GM12878 (cell line): ENCODE measurements around the gene LTB4R2. TPM values are rescaled to one million over a fixed set of nuclear protein-coding genes. Genes with fewer than 3 reads are reported as not detected.

Source experiments
- ATAC-seq: fragments of 200-7000 bp; cut with Tn5 transposase; 3 replicates; pipeline ENCODE4 v1.9.1; 2020; ENCODE audit warnings: mild to moderate bottlenecking, moderate library complexity
- BruUV-seq: library from RNA; stranded (reverse); fragments of 400-500 nt; replicated peaks from 2 replicates; lab custom pipeline; 2021; lab: Mats Ljungman, UMichigan
- CTCF ChIA-PET: fragments of 300-600 bp; sonication (Branson Sonifier 250); formaldehyde crosslinking; extraction: SDS; loops from one replicate; lab custom pipeline; 2021; ENCODE audit warnings: inconsistent platforms; lab: Yijun Ruan, JAX
- POLR2A ChIA-PET: fragments of 350-600 bp; formaldehyde crosslinking; extraction: SDS; loops from one replicate; lab custom pipeline; 2021; ENCODE audit warnings: inconsistent platforms; lab: Charles Lee
- RAD21 ChIA-PET: fragments of 300-600 bp; sonication (Branson Sonifier 250); formaldehyde crosslinking; loops from one replicate; lab custom pipeline; 2023; ENCODE audit warnings: antibody characterized with exemption; ENCODE audit not compliant: unreplicated experiment; lab: Charles Lee
- SMC1A ChIA-PET: fragments of 300-600 bp; sonication (Branson Sonifier 250); formaldehyde crosslinking; loops from one replicate; lab custom pipeline; 2023; ENCODE audit not compliant: unreplicated experiment, uncharacterized antibody; lab: Charles Lee
- DNase-seq: peaks from one replicate; pipeline ENCODE4 v3.0.0-alpha.2; 2011; ENCODE audit warnings: low read depth, low spot score
- FAIRE-seq: peaks from 3 replicates; lab custom pipeline; 2011; peaks lifted over from hg19 to GRCh38; lab: Jason Lieb, UNC
- H2AFZ ChIP-seq: 2 replicates; pipeline ENCODE4 v1.6.0; 2011; ENCODE audit warnings: low read depth, low read length, control low read depth; ENCODE audit not compliant: control insufficient read depth
- H3K27ac ChIP-seq: 2 replicates; pipeline ENCODE4 v1.5.1; 2011; ENCODE audit warnings: control low read depth; ENCODE audit not compliant: control insufficient read depth, insufficient read depth
- H3K27me3 ChIP-seq, 2 experiments: replicated peaks in 1 of 2; 2 replicates each; pipeline versions ENCODE4 v1.6.0 to v1.6.1; 2011; ENCODE audit warnings: low read length in 1 of 2; ENCODE audit not compliant: control insufficient read depth in 2 of 2, insufficient read depth in 2 of 2
- H3K36me3 ChIP-seq, 2 experiments: 2 replicates each; pipeline ENCODE4 v1.5.1; 2011; ENCODE audit warnings: low read length in 1 of 2; ENCODE audit not compliant: control insufficient read depth in 2 of 2, insufficient read depth in 2 of 2
- H3K4me1 ChIP-seq: 2 replicates; pipeline ENCODE4 v1.6.1; 2011; ENCODE audit warnings: mild to moderate bottlenecking, low read length, moderate library complexity, mixed read lengths; ENCODE audit not compliant: control insufficient read depth, insufficient read depth
- H3K4me2 ChIP-seq: 2 replicates; pipeline ENCODE4 v1.6.0; 2011; ENCODE audit warnings: control low read depth; ENCODE audit not compliant: control insufficient read depth, insufficient read depth
- H3K4me3 ChIP-seq: fragments of 200-600 bp; sonication (generic); 2 replicates; pipeline ENCODE4 v1.5.1; 2016
- H3K79me2 ChIP-seq: 2 replicates; pipeline ENCODE4 v1.6.0; 2011; ENCODE audit warnings: low read length; ENCODE audit not compliant: control insufficient read depth, insufficient read depth
- H3K9ac ChIP-seq: 2 replicates; pipeline ENCODE4 v1.8.0; 2011; ENCODE audit warnings: low read length, control low read depth, mixed read lengths; ENCODE audit not compliant: control insufficient read depth, insufficient read depth
- H3K9me3 ChIP-seq: replicated peaks from 3 replicates; pipeline ENCODE4 v1.5.1; 2011; ENCODE audit warnings: mild to moderate bottlenecking, low read length; ENCODE audit not compliant: control insufficient read depth, insufficient read depth
- H4K20me1 ChIP-seq: 2 replicates; pipeline ENCODE4 v1.6.0; 2011; ENCODE audit not compliant: control insufficient read depth, insufficient read depth
- EGR1 ChIP-seq, 2 experiments: IDR thresholded peaks; 1 replicate in 1 of 2; 2 replicates in 1 of 2; pipeline ENCODE4 v1.6.1; 2011 to 2012; ENCODE audit warnings: low read depth in 2 of 2, low read length in 2 of 2, borderline replicate concordance in 1 of 2, mild to moderate bottlenecking in 1 of 2, moderate library complexity in 1 of 2
- FOXM1 ChIP-seq: IDR thresholded peaks from 2 replicates; pipeline ENCODE4 v1.6.1; 2012; ENCODE audit warnings: low read depth, mild to moderate bottlenecking, inconsistent platforms, low read length, moderate library complexity
- IRF5 ChIP-seq: fragments of 450-650 bp; IDR thresholded peaks from 2 replicates; pipeline ENCODE4 v1.6.1; 2017; ENCODE audit warnings: borderline replicate concordance
- KDM1A ChIP-seq: fragments of 200-600 bp; sonication (generic); IDR thresholded peaks from 2 replicates; pipeline ENCODE4 v1.6.1; 2016; ENCODE audit warnings: borderline replicate concordance
- MTA3 ChIP-seq: IDR thresholded peaks from 2 replicates; pipeline ENCODE4 v1.6.1; 2012; ENCODE audit warnings: low read length, inconsistent platforms, borderline replicate concordance
- NFYA ChIP-seq: IDR thresholded peaks from 2 replicates; pipeline ENCODE4 v1.6.1; 2011; ENCODE audit warnings: low read depth, mild to moderate bottlenecking, low read length, improper control_type of control experiment, borderline replicate concordance
- TCF3 ChIP-seq: IDR thresholded peaks from 2 replicates; pipeline ENCODE4 v1.6.1; 2012; ENCODE audit warnings: low read depth, mild to moderate bottlenecking, low read length, borderline replicate concordance; ENCODE audit not compliant: insufficient read depth
- ZNF687 ChIP-seq: fragments of 450-650 bp; IDR thresholded peaks from 2 replicates; pipeline ENCODE4 v1.6.1; 2017; ENCODE audit warnings: mild to moderate bottlenecking, moderate library complexity
- WGBS: methylation state at CpG from one replicate; pipeline ENCODE4 v1.1.6; 2016; ENCODE audit warnings: low lambda C conversion rate; ENCODE audit not compliant: insufficient replicate concordance, insufficient coverage; ENCODE audit errors: missing lambda C conversion rate; 5-methylcytosine and 5-hydroxymethylcytosine counted together
- in situ Hi-C: fragments of 300-500 bp; cut with MboI; formaldehyde crosslinking; loops from 9 replicates; pipeline ENCODE4 v1.14.3; 2018; ENCODE audit warnings: mixed read lengths
- intact Hi-C: fragments of 100-400 bp; cut with micrococcal nuclease; formaldehyde crosslinking; loops from one replicate; pipeline ENCODE4 v1.14.2; 2022; ENCODE audit not compliant: unreplicated experiment
- polyA plus RNA-seq, 11 experiments: library from polyadenylated mRNA; depleted of rRNA in 4 of 11; unstranded in 6 of 11; stranded (reverse) in 5 of 11; fragments of >200 nt; fragmentation: Nextera tagmentation in 4 of 11; fragmentation: Illumina TruSeq in 1 of 11; extraction: Ambion mirVana in 4 of 11; extraction: Trizol in 1 of 11; gene quantifications; 1 replicate in 1 of 11; 2 replicates in 10 of 11; pipeline versions ENCODE4 v1.2.1 to v1.2.3, GENCODE V29; 2011 to 2016; ENCODE audit warnings: inconsistent platforms in 2 of 11, missing spikeins in 2 of 11, low read depth in 1 of 11
- total RNA-seq, 4 experiments: library from RNA; depleted of rRNA in 3 of 4; stranded (reverse); fragments of >200 nt in 3 of 4; fragmentation: Illumina TruSeq in 1 of 4; extraction: Trizol in 1 of 4; gene quantifications; 2 replicates each; pipeline versions ENCODE4 v1.2.1 to v1.2.3, GENCODE V29; 2013 to 2021

The LTB4R2 gene
- total and polyA plus RNA-seq, 10 of the 15 experiments (the other 5 are each of a cell fraction or from before 2014, with no cell fraction given): 0.06 to 16.0 (median 2.6) TPM

DNA sequence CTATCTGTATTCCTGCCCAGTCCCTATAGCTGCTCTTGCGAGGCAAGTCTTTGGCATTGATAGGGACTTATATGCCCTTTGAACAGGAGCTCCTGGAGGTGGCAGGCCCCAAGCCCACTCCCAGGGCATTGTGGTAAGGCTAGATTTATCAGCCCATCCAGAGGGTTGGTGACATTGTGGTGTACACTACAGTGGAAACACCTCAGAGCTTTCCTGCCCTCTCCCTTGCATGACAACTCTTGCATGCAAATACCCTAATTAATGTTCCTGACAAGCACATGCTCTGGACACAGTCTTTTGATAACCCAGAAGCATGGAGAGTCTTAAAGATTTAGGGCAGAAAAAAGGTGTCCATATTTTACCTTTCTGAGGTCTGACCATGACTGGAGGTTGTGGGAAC, 30.7 kb downstream of the LTB4R2 start:
- 92% methylated on average over 1 of the region's 1 CpG for WGBS
- H2AFZ ChIP-seq: no peak overlapping the region
- TF ChIP-seq TCF3 (no peak), EGR1 (IDR thresholded peaks at IDR 0.05; ENCODE audit: borderline replicate concordance in 1 of 2, low read depth in 2 of 2, low read length in 2 of 2) (no peak)
- TF ChIP-seq, all 136 proteins: peak for 0
- in situ Hi-C loops (no loop called here), intact Hi-C loops (no loop called here)
- Histone ChIP-seq H3K9ac (no peak overlapping the region), H3K36me3 (no peaks in the 10 kb centered on the region; a peak in 1 of 4 replicates), H3K4me2 (no peak overlapping the region), H3K4me3 (no peak overlapping the region), H3K79me2 (no peaks in the 10 kb centered on the region), H3K27ac (no peak overlapping the region), H4K20me1 (no peaks in the 10 kb centered on the region), H3K9me3 (no peaks in the 10 kb centered on the region), H3K4me1 (peaks cover 6% of the 10 kb centered on the region; the same call in 1 of the 2 replicates), H3K27me3 (no peaks in the 10 kb centered on the region)
- ChIA-PET RAD21 (interaction anchor here (1.2 to 5.7 kb wide), 3 partner anchors 25 to 95 kb away, joined by 4 to 45 read pairs (median 15); partner anchors contain the start of genes CBLN3 and KHNYN), POLR2A (interaction anchor here (0.5 to 4.7 kb wide), 4 partner anchors 25 to 90 kb away, joined by 3 to 23 read pairs (median 4); partner anchors contain the start of genes CBLN3 and KHNYN), SMC1A (interaction anchor here (0.6 to 7.7 kb wide), 6 partner anchors 17 to 762 kb away, joined by 3 to 73 read pairs (median 3); partner anchors contain the start of genes JPH4, KHNYN and LTB4R2), CTCF (interaction anchor here (0.8 to 16.6 kb wide), 10 partner anchors 8 to 99 kb away, joined by 3 to 452 read pairs (median 8); partner anchors contain the start of genes CBLN3, CIDEB, KHNYN and SDR39U1)
- no peak for FAIRE-seq
- no TSS peak for BruUV-seq
- no peak for ATAC-seq
- no peak for DNase-seq

GRCh38 chr14:24342889-24343288, 32.9 kb downstream of the LTB4R2 start:
- WGBS: 85% methylated on average over 4 of the region's 4 CpGs
- SMC1A ChIA-PET: interaction anchor here (1.9 to 7.7 kb wide), 2 partner anchors 89 to 91 kb away, joined by 5 to 73 read pairs; partner anchors contain the start of gene KHNYN
- in situ Hi-C loops: no loop called here
- TF ChIP-seq MTA3 (no peak), NFYA (no peak), IRF5 (no peak), ZNF687 (no peak), KDM1A (no peak), FOXM1 (no peak)

More at GRCh38 chr14:24342889-24343288, 32.9 kb downstream of the LTB4R2 start:
- Histone ChIP-seq H2AFZ (no peak overlapping the region), H3K9ac (no peak overlapping the region), H3K79me2 (no peaks in the 10 kb centered on the region), H3K36me3 (no peaks in the 10 kb centered on the region), H3K9me3 (no peaks in the 10 kb centered on the region), H3K27me3 (no peaks in the 10 kb centered on the region; a peak in 1 of 4 replicates), H4K20me1 (no peaks in the 10 kb centered on the region), H3K4me3 (no peak overlapping the region), H3K4me1 (peaks cover 6% of the 10 kb centered on the region; the same call in 1 of the 2 replicates), H3K27ac (no peak overlapping the region), H3K4me2 (no peak overlapping the region)
- ChIA-PET CTCF (interaction anchor here (1.0 to 16.6 kb wide), 5 partner anchors 9 to 97 kb away, joined by 3 to 452 read pairs (median 4); partner anchors contain the start of genes CBLN3, KHNYN and SDR39U1), RAD21 (interaction anchor here (0.9 to 5.7 kb wide), 3 partner anchors 10 to 97 kb away, joined by 3 to 45 read pairs (median 4); partner anchors contain the start of genes CBLN3 and KHNYN), POLR2A (interaction anchor here (4.7 kb wide), 1 partner anchor 88 kb away, joined by 23 read pairs; the partner anchor contains the start of genes CBLN3 and KHNYN)
- ATAC-seq (no peak), FAIRE-seq (no peak), DNase-seq (no peak)
- intact Hi-C loops: no loop called here
- no TSS peak for BruUV-seq
